ENCODE measurements around the gene ALDH4A1. TPM values are rescaled to one million over a fixed set of nuclear protein-coding genes. Genes with fewer than 3 reads are reported as not detected.

Gene ALDH4A1
- total RNA-seq, 1 experiment from 2014 or later, result 18.1 TPM

- Histone ChIP-seq H3K36me3 (ENCODE audit: low read depth, low read length) (0 out of 2 replicates have a peak, but pooled peaks cover 11% of the 10 kb centered on the region), H3K9ac (ENCODE audit: low read length) (no peak overlapping the region), H3K27ac (ENCODE audit: low read length) (peak overlapping the region; percentile 71; the same call in 1 of the 2 replicates), H3F3A (ENCODE audit: low read length, unreplicated experiment) (no peaks in the 10 kb centered on the region), H2AFZ (ENCODE audit: low read length) (no peak overlapping the region), H3K4me3 (ENCODE audit: low read length) (no peak overlapping the region), H3K9me2 (replicated peaks; ENCODE audit: low read length) (no peaks in the 10 kb centered on the region), H4K20me1 (ENCODE audit: low read length) (peaks cover 20% of the 10 kb centered on the region; the same call in 1 of the 2 replicates), H3K4me1 (ENCODE audit: insufficient read depth, low read length) (peaks cover 15% of the 10 kb centered on the region), H3K27me3 (ENCODE audit: low read length) (no peaks in the 10 kb centered on the region), H3K4me2 (ENCODE audit: low read length) (no peak overlapping the region), H3K9me3 (ENCODE audit: low read length) (no peaks in the 10 kb centered on the region), H3K79me2 (ENCODE audit: low read length) (peaks cover 100% of the 10 kb centered on the region)
- TF ChIP-seq EZH2phosphoT487 (IDR thresholded peaks at IDR 0.05; ENCODE audit: borderline replicate concordance, low read length) (no peak), EZH2 (IDR thresholded peaks at IDR 0.05; ENCODE audit: low read length, unreplicated experiment) (no peak), CTCF (conservative IDR thresholded peaks at IDR 0.05; ENCODE audit: low read depth, low read length) (no peak)
- ChIA-PET POLR2A (ENCODE audit: unreplicated experiment) (no interaction called here), CTCF (no interaction called here)
- BruUV-seq (replicated peaks), result no TSS peak
- ATAC-seq (no peak), DNase-seq (no peak)
- intact Hi-C loops (cut with micrococcal nuclease), result no loop called here
Measured at GRCh38 chr1:18942340-18942739, 40.0 kb upstream of the ALDH4A1 start.

- H3K4me1 ChIP-seq (ENCODE audit: insufficient read depth, low read length), result peaks cover 23% of the 10 kb centered on the region
- POLR2A ChIA-PET (ENCODE audit: unreplicated experiment), result interaction anchor here (0.6 kb wide), 1 partner anchor 394 kb away, joined by 3 read pairs; no protein-coding TSS in a partner anchor
Measured at GRCh38 chr1:18941221-18942141, 39.1 kb upstream of the ALDH4A1 start.

More at GRCh38 chr1:18941221-18942141, 39.1 kb upstream of the ALDH4A1 start:
- Histone ChIP-seq H2AFZ (ENCODE audit: low read length) (no peak overlapping the region), H3F3A (ENCODE audit: low read length, unreplicated experiment) (no peaks in the 10 kb centered on the region), H3K4me2 (ENCODE audit: low read length) (peak overlapping the region; percentile 15; the same call in 1 of the 2 replicates), H3K27ac (ENCODE audit: low read length) (peak overlapping the region; percentile 84), H3K9ac (ENCODE audit: low read length) (peak overlapping the region; percentile 52), H4K20me1 (ENCODE audit: low read length) (peaks cover 15% of the 10 kb centered on the region; the same call in 1 of the 2 replicates), H3K27me3 (ENCODE audit: low read length) (no peaks in the 10 kb centered on the region), H3K4me3 (ENCODE audit: low read length) (no peak overlapping the region), H3K36me3 (ENCODE audit: low read depth, low read length) (0 out of 2 replicates have a peak, but pooled peaks cover 11% of the 10 kb centered on the region), H3K9me3 (ENCODE audit: low read length) (no peaks in the 10 kb centered on the region), H3K9me2 (replicated peaks; ENCODE audit: low read length) (no peaks in the 10 kb centered on the region), H3K79me2 (ENCODE audit: low read length) (peaks cover 100% of the 10 kb centered on the region)
- CTCF ChIA-PET, result no interaction called here
- no TSS peak for BruUV-seq (replicated peaks)
- DNase-seq, result peak; percentile 63
- ATAC-seq, result peak; percentile 55
- TF ChIP-seq EZH2phosphoT487 (IDR thresholded peaks at IDR 0.05; ENCODE audit: borderline replicate concordance, low read length) (no peak), EZH2 (IDR thresholded peaks at IDR 0.05; ENCODE audit: low read length, unreplicated experiment) (no peak), CTCF (conservative IDR thresholded peaks at IDR 0.05; ENCODE audit: low read depth, low read length) (no peak)
- intact Hi-C loops (cut with micrococcal nuclease), result no loop called here
